Measurements from ENCODE around the gene CENPP.
"Not testable (repeated sequence)": the region's sequence is repeated elsewhere in the genome, so short reads cannot be mapped to it uniquely, and the experiment has no call there.

The CENPP gene

DNA sequence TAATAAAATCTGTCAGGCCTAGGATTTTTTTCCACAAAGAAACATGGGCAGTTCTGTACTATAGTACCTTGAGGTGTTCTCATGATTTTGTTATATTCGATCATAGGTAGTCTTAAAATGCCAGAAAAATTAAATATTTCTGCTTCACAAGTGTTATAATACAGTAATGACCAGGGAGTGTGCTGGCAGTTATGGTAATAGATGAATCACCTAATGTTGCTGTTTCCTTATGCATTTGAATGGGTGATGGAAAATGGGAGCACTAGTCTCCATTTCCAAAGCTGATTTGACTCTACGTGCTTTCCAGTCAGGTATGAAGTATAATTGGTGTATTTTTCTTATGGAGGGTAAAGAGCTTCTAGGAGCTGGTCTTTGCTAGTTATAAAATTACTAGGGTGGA, 54.9 kb downstream of the CENPP start:
- DNase-seq (ENCODE audit: low spot score), result no peak

DNA sequence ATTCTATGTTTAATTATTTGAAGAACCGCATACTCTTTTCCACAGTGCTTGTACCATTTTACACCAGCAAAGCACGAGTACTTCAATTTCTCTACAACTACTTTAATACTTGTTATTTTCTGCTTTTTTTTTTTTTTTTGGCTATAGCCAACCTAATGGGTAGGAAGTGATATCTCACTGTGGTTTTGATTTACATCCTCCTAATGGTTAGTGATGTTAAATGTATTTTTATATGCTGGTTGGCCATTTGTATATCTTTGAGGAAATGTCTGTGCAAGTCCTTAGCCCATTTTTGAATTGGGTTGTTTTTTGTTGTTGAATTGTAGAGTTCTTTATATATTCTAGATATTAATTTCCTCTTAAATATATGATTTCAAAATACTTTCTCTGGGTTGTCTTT, 56.0 kb downstream of the CENPP start:
- DNase-seq (ENCODE audit: low spot score), result no peak

DNA sequence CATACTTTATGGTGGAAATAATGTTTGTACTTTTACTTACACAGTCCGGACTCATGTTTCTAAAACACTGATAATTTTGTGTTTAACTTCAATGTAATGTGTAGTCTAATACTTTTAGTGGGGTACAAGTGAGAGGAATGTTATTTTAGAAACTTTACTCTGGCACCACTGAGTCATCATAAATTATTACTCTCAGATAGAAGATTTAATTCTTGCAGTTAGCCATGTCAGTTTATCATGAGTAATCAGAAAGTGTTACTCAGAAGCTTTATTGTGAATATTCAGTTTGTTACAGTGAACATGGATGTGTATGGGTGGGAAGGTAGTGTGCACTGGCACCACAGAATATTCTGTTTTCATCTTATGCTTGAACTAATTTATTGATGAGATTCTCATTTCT, 58.6 kb downstream of the CENPP start:
- peak; percentile 15 for DNase-seq (ENCODE audit: low spot score)

DNA sequence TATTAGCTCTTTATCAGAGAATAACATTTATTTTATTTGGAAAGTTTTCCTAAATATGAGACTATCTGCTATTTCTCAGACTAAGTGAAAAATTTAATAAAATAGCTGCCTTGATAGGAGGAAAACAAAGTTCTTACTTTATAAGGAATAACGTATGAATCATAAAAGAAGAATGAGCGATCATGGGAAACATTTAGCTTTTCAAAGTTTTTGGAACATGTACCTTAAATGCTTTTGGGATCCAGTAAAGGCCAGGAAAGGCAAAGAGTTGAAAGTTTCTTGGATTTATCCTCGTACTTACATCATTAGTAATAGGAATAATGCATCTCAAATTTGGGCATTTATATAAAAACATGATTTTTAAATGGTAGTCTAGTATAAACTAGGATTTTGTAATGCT, 59.2 kb downstream of the CENPP start:
- no peak for DNase-seq (ENCODE audit: low spot score)

DNA sequence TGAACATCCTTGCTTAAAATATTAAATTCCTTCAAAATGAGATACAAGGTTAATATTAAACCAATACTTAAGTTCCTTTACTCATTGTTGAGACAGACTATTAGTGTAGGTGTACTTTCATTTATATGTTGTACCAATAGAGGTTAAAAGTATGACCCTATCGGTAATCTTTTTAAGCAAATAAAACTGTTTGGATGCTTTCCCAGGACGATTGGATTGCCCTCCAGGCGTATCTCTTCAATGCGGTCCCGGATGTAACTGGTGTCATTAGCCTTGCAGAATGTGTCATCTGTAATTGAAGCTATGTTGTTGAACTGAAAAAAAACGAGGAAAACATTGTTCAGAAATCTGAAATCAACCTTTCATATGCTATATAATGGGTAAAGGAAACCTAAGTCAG, 59.7 kb downstream of the CENPP start:
- DNase-seq (ENCODE audit: low spot score), result no peak

DNA sequence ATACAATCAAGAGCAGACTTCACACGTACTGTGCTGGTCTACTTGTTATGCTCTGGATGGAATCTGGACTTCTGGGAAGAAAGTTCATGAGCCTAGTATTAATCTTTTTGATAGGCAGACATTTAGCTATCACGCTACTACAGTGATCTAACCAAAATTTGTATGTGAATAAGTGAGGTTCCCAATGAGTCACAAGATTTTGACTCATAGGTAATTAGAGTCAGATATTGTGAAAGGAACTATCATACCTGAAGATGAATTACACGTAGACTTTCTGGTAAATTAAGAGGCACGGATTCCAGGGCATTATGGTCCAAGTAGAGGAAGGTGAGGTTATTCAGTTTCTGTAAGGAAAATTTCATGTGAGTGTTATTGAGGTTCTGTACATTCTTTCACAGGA, 60.2 kb downstream of the CENPP start:
- DNase-seq (ENCODE audit: low spot score), result no peak

DNA sequence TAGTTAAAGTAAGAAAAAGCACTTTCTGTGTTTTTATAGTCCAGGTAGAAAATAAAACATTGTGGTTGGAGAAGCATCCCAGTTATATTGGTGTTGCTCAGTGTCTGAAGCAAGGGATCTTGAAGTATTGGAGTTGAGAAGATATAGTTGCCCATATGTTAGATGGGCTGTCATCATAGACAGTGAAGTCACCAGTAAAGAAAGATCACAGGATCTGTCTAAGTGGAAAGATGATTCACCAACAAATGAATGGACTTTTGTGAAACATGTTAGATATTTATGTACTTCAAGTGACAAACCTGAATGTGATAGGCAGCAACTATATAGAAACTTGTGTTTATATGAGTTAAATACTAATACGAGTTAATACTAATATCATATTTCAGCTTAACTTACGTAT, 66.9 kb downstream of the CENPP start:
- no peak for DNase-seq (ENCODE audit: low spot score)

DNA sequence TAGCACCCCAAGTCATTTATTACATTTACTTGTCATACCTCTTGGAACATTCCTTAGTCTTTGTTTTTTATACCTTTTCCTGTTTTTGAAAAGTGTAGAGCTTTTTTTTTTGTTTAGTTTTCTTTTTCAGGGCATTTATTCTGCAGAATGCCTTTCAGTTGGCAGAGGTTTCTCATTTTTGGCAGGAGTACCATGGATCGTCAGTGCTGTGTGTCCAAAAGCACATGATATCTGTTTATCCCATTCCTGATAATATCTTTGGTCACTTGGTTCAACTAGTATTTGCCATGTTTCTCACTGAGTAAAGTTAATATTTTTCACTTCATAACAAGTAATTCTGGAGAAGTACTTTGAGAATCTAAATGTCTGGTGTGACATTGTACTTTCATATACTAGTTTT, 67.9 kb downstream of the CENPP start:
- DNase-seq (ENCODE audit: low spot score), result peak; percentile 41

DNA sequence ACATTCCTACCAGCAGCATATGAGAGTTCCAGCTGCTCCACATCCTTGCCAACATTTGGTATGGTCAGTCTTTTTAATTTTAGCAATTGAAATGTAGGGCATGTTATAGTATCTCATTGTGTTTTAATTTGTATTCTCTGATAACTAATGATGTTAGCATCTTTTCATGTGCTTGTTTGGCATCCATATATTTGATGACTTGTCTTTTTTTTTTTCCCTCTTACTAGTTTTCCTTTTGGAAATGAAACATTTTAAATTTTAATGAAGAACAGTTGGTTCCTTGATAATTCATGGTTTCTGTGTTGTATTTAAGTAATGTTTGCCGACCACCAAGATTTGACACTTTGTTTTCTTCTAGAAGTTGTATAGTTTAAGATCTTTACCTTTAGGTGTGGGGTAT, 69.9 kb downstream of the CENPP start:
- DNase-seq (ENCODE audit: low spot score), result no peak

DNA sequence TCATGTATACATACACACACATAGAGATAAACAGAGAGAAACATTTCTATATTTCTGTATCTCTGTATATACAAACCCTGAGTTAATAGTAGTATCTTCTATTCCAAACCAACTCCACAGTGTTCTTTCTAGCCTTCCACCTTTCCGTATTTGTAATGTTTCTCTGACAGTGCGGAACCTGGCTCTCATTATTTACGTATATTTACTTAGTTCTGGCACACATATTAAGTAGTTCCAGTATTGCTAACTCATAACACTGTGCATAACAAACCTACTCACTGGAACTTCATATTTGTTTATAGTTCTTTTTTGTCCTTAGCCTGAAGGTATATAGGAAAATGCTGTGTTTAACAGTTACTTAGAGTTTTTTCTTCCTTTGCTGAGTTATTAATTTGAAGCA, 72.1 kb downstream of the CENPP start:
- no peak for DNase-seq (ENCODE audit: low spot score)

DNA sequence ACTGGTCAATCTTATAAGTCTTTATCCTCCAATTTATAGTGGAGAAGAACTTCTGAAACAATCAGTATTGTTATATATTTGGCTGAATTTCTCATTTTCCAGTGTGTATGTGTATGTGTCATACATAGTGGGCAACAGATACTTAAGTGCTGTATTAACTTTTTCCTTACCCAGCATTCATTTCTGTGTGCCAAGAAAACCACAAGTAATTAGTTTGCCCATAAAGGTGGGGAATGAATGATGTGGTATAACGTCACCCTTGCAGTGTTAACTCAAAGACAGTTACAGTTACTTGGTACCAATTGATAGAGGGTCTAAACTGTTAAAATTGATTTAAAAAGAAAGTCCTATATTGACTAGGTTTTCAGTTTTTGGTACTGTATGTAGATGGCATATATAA, 76.6 kb downstream of the CENPP start:
- no peak for DNase-seq (ENCODE audit: low spot score)

DNA sequence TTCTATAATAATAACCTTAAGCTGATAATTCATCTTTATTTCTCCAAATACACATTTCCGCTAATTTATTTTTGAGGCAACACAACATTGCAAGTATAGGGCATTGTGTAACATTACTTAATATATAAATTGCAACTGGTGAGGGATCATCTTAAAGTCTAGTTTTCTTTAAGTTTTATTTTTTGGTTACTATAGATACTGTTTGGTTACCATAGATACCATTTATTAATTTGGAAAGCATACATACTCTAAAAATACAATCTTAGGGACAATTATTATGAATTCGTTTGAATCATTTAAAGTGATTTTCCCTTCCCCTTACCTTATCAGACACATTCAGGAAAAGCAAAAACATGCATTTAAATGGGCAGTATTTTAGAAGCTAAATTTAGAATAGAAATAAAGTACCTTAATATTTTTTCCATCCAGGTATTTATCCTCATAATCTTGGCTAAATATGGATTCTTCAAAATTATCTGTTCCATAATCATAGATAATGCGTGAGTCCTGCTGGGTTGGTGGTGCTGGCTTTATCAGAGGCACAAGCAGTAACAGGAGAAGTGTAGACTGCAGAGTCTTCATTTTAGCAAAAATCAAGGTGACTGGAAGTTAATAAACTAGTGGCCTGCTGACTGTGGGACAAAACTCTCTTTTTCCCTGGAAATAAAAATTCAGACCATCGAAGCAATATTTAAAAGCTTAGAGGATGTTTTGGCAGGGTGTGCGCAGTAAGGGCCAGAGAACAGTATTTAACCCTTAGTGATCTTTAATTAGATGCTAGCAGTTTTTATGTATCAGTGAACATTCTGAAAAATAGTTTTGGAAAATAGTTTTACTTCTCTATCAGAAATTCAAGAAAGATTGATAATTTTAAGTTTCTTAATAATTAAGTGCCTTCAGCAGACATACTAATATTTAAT, 77.3 kb downstream of the CENPP start:
- no peak for DNase-seq (ENCODE audit: low spot score)

DNA sequence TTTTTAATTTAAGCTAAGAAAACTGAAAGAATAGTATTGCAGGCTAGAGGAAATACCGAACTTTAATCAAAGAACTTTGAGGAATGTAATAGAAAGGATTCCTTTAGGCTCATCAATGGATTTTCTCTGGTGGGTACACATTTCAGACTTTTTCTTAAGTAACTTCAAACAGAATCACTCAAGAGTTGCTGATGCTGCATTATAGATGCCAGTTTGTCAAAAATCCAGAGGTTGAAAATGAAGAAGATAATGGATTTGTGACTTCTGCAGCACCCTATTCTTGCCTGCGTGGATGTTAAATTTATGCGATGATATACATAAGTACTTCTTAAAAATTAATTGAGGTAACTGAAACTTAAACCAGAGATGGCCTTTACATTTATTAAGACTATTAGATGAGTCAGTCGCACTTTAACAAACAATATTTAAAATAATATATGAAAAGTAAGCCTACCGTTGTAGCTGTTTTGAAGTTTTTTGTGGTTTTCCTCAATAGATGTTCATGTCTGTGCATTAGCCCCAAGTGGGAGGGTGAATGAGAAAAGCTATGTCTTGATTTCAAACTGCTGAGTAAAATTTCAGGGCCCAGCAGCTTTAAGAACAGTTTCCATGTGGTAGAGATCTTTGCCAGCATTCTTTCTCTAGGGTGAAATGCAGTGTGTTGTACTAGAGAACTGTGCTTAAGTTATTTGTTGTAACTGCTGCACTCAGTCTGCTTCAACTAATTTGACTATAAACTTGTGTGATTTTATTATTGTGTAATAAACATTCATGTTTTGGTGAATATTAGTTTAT, 78.5 kb downstream of the CENPP start, which contains the start of gene OGN:
TSS of gene OGN (minus strand) at position 537 of the 795 bp plus-strand sequence. CDS start 1,171 bp downstream, outside the sequence.
- DNase-seq (ENCODE audit: low spot score), result peak; percentile 29

DNA sequence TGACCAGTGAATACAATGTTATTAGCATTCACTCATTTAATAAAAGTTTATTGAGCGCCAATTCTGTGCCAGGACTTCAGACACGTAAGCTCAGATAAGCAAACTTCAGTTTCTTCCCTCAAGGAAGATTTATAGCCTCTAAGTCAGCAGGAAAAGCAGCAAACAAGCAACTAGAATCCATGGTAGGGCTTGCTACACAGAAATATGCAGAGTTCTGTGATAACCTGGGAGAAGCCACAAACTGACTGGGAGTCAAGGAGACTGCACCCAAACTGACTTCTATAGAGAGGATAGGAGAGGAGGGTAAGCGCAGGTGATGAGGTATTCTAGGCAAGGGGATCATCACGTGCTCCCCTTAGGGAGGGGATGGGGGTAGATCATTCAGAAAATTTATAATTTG, 80.1 kb downstream of the CENPP start:
- DNase-seq (ENCODE audit: low spot score), result no peak

DNA sequence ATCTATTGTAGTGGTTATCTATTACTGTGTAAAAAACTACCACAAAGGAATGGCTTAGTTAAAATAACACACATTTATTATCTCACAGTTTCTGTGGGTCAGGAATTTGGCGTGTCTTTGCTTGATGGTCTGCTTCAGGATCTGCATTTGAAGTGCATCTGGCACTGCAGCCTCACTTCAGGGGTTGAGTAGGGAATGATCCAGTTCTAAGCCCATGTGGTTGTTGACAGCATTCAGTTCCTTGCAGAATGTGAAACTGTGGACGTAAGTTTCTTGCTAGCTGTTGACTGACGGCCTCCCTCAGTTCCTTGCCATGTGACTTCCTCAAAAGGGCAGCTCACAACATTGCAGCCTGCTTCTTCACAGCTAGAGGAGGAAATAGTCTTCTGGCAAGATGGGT, 80.7 kb downstream of the CENPP start:
- no peak for DNase-seq (ENCODE audit: low spot score)

DNA sequence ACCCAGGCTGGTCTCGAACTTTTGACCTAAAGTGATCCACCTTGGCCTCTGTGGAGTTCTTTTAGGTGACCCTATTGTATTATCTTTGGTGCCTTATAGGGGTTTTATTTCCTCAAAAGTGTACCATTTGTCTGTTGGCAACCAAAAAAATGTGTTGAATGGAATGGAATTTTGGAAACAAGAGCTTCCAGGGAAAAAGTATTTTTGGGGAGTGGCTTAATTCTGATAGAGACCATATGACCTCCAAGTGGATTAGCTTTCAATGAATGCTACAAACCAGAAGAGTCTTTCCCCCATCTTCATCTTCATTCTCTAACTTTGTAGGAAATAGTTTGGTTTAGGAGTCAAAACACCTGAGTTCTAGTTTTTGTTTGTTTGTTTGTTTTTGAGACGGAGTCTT, 82.1 kb downstream of the CENPP start:
- DNase-seq (ENCODE audit: low spot score), result no peak

DNA sequence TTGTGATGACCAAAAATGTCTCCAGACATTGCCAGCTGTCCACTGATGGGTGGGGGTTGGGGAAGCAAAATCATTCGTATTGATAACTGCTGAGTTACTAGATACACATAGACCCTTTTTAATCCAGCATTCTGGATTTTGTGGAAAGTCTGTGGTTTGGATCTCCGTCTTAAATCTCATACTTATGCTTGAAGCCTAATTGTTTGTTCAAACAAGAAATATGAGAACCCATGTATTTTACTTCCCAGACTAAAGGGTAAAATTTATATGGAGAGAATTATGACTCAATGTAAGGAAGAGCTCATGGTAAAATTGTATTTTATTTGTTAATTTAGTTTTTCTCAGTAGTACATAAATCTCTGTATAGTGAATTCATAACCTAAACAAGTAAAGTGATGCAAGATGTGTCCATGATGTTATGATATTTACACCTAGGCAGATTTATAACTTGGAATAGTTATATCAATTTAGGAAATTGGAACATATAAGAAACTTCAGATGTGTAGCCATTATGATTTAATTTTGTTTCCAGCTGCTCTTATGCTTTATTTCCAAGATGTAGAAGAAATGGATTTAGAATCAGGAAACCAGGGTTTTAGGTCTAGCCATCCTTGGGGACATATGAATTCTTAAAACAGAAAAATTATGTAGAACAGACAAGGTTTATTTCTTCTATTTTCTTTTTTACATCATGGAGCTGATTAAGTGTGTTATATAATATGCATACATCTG, 83.2 kb downstream of the CENPP start:
- DNase-seq (ENCODE audit: low spot score), result no peak

DNA sequence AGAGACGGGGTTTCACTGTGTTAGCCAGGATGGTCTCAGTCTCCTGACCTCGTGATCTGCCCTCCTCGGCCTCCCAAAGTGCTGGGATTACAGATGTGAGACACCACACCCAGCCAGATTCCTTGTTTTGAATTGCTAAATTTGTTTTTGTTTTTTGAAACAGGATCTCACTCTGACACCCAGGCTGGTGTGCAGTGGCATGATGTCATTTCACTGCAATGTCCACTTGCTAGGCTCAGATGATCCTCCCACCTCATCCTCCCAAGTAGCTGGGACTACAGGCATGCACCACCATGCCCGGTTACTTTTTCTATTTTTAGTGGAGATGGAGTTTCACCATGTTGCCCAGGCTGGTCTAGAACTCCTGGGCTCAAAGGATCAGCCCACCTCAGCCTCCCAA, 85.4 kb downstream of the CENPP start:
- not testable (repeated sequence) for DNase-seq (ENCODE audit: low spot score)

DNA sequence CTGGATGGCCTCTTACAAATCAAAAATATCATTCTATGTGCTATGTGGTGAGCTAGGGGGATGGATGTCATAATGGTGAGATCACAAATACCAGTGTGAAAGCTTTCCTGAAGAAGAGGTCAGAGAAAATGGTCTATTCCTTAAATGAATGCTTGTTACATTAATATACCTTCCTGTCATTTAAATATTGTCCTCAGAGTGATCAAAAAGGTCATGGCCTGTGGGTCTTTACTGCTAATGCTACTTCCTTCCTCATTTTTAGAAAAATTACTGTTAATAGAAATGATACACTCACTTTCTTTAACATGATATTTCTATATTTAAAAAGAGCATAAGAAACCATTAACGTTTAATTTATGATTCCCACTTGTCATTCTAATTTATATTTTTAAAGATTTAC, 88.8 kb downstream of the CENPP start:
- DNase-seq (ENCODE audit: low spot score), result no peak

DNA sequence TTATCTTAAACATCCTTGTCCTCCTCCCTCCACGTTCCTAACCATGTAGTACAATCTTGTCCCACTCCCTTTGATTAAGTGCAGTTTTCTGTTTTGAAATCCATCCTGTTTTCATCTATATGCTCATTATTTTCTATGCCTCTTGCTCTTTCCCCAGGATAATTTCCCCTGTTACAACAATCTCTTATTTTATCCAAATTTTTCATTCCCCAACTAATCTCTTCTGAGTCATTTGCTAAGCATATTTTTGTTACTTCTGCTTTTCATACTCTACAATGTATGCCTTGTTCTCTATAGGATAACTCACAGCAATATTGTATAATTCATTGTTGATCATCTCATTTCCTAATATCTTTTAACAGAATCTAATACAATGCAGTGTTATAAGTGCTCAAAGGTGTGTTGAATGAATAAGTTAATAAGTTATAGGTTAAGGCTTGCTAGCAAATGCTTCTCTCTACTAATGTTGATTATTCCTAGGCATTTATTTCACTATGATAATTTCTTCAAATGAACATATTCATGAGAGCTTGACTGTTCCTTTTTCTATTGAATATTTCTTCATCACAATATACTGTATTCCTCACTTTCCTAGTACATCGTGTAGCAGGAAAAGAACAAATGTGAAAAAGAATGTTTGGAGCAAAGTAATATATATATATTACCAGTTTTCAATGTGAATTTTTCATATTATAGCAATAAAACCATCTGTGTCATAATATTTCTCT, 97.0 kb downstream of the CENPP start:
- DNase-seq (ENCODE audit: low spot score), result no peak

DNA sequence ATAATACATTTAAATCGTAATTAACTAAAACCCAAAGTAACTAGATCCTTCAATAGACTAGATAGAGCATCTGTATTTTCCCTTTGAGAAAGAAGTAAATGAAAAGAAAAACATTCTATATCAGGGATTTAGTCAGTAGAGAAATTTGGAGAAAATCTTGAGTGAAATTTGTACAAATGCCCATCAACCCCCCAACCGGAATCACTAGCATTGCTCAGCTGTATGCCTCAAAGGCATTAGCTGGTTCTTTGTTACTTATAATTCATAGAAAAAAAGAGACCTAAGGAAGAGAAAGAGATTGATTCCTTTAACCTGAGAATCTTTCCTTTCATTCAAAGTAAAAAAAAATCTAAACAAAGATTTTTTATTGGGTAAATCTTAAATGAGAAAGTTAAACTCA, 97.9 kb downstream of the CENPP start:
- DNase-seq (ENCODE audit: low spot score), result no peak

DNA sequence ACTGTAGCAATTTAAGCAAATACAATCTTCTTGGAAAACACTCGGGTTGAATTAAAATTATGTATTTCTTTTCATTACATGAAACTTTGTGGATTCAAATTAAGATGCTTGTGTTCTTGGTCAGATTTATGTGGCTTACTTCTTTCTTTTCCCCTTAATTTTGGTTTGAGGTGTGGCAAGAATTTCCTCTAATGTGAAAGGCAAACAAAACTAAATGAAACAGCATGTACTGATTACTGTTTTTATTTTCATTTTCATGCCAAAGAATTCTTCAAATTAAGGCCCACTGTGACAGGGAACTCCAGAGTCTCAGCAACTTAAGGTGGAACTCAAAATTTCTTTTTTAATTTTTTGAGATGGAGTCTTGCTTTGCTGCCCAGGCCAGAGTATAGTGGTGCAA, 98.6 kb downstream of the CENPP start, which contains the start of gene OMD:
TSS of gene OMD (minus strand) at position 132 of the 400 bp plus-strand sequence. CDS start 6,913 bp downstream, outside the sequence.
- peak; percentile 38 for DNase-seq (ENCODE audit: low spot score)

Data from GM03348 (cell line).